Measurements from ENCODE around the gene KCNK4.
"Not testable (repeated sequence)": the region's sequence is repeated elsewhere in the genome, so short reads cannot be mapped to it uniquely, and the experiment has no call there.

Gene KCNK4

GRCh38 chr11:64299847-64300648 is 8.9 kb downstream of the KCNK4 start, which contains the start of gene CATSPERZ:
CATSPERZ (plus strand) TSS chr11:64300358; CDS start chr11:64300411, 53 bp downstream.
- Histone ChIP-seq H3K4me3 (ENCODE audit: low read length) (no peak within 1 kb of the TSS), H3K36me3 (ENCODE audit: control insufficient read depth, insufficient read depth, low read length) (no peaks in the 10 kb centered on the region), H3K9ac (ENCODE audit: low read length) (peak within 1 kb of the TSS; percentile 38), H3K4me1 (ENCODE audit: control insufficient read depth, insufficient read depth, low read length) (peaks cover 36% of the 10 kb centered on the region), H3K9me3 (ENCODE audit: control insufficient read depth, low read length) (no peaks in the 10 kb centered on the region), H3K27me3 (ENCODE audit: control insufficient read depth, insufficient read depth, low read length) (peaks cover 60% of the 10 kb centered on the region)

- no peaks in the 10 kb centered on the region for H3K36me3 ChIP-seq (ENCODE audit: control insufficient read depth, insufficient read depth, low read length)
- peaks cover 45% of the 10 kb centered on the region for H3K4me1 ChIP-seq (ENCODE audit: control insufficient read depth, insufficient read depth, low read length)
- H3K9ac ChIP-seq (ENCODE audit: low read length) = peak overlapping the region; percentile 82
- H3K27me3 ChIP-seq (ENCODE audit: control insufficient read depth, insufficient read depth, low read length) = peaks cover 26% of the 10 kb centered on the region
- no peaks in the 10 kb centered on the region for H3K9me3 ChIP-seq (ENCODE audit: control insufficient read depth, low read length)
- no peak overlapping the region for H3K4me3 ChIP-seq (ENCODE audit: low read length)
Observed at GRCh38 chr11:64303109-64304031, 12.3 kb downstream of the KCNK4 start.

GRCh38 chr11:64304032-64304315 is 12.9 kb downstream of the KCNK4 start:
- peaks cover 45% of the 10 kb centered on the region for H3K4me1 ChIP-seq (ENCODE audit: control insufficient read depth, insufficient read depth, low read length)
- H3K9ac ChIP-seq (ENCODE audit: low read length) = peak overlapping the region; percentile 82
- peaks cover 21% of the 10 kb centered on the region for H3K27me3 ChIP-seq (ENCODE audit: control insufficient read depth, insufficient read depth, low read length)
- H3K36me3 ChIP-seq (ENCODE audit: control insufficient read depth, insufficient read depth, low read length) = no peaks in the 10 kb centered on the region
- H3K9me3 ChIP-seq (ENCODE audit: control insufficient read depth, low read length) = no peaks in the 10 kb centered on the region
- peak overlapping the region; percentile 64 for H3K4me3 ChIP-seq (ENCODE audit: low read length)

GRCh38 chr11:64304316-64305072 is 13.4 kb downstream of the KCNK4 start:
- Histone ChIP-seq H3K4me1 (ENCODE audit: control insufficient read depth, insufficient read depth, low read length) (peaks cover 39% of the 10 kb centered on the region), H3K9ac (ENCODE audit: low read length) (peak overlapping the region; percentile 82)

GRCh38 chr11:64305075-64305690 is 14.1 kb downstream of the KCNK4 start, which contains the start of gene ESRRA:
ESRRA (plus strand) TSS chr11:64305524; CDS start chr11:64307180, 1,656 bp downstream.
- Histone ChIP-seq H3K9me3 (ENCODE audit: control insufficient read depth, low read length) (no peaks in the 10 kb centered on the region), H3K4me3 (ENCODE audit: low read length) (peak within 1 kb of the TSS; percentile 87), H3K36me3 (ENCODE audit: control insufficient read depth, insufficient read depth, low read length) (no peaks in the 10 kb centered on the region), H3K27me3 (ENCODE audit: control insufficient read depth, insufficient read depth, low read length) (peaks cover 9% of the 10 kb centered on the region), H3K9ac (ENCODE audit: low read length) (peak within 1 kb of the TSS; percentile 82), H3K4me1 (ENCODE audit: control insufficient read depth, insufficient read depth, low read length) (peaks cover 33% of the 10 kb centered on the region)

More at GRCh38 chr11:64304316-64305072, 13.4 kb downstream of the KCNK4 start:
- Histone ChIP-seq H3K36me3 (ENCODE audit: control insufficient read depth, insufficient read depth, low read length) (no peaks in the 10 kb centered on the region), H3K4me3 (ENCODE audit: low read length) (peak overlapping the region; percentile 64), H3K27me3 (ENCODE audit: control insufficient read depth, insufficient read depth, low read length) (peaks cover 16% of the 10 kb centered on the region), H3K9me3 (ENCODE audit: control insufficient read depth, low read length) (no peaks in the 10 kb centered on the region)

GRCh38 chr11:64305691-64306562 is 14.8 kb downstream of the KCNK4 start:
- Histone ChIP-seq H3K9ac (ENCODE audit: low read length) (peak overlapping the region; percentile 70), H3K4me1 (ENCODE audit: control insufficient read depth, insufficient read depth, low read length) (peaks cover 25% of the 10 kb centered on the region), H3K36me3 (ENCODE audit: control insufficient read depth, insufficient read depth, low read length) (no peaks in the 10 kb centered on the region), H3K27me3 (ENCODE audit: control insufficient read depth, insufficient read depth, low read length) (peaks cover 1% of the 10 kb centered on the region), H3K9me3 (ENCODE audit: control insufficient read depth, low read length) (no peaks in the 10 kb centered on the region), H3K4me3 (ENCODE audit: low read length) (peak overlapping the region; percentile 87)

- H3K9ac ChIP-seq (ENCODE audit: low read length) = peak overlapping the region; percentile 70
- no peaks in the 10 kb centered on the region for H3K36me3 ChIP-seq (ENCODE audit: control insufficient read depth, insufficient read depth, low read length)
- H3K4me3 ChIP-seq (ENCODE audit: low read length) = peak overlapping the region; percentile 87
- H3K4me1 ChIP-seq (ENCODE audit: control insufficient read depth, insufficient read depth, low read length) = peaks cover 25% of the 10 kb centered on the region
- no peaks in the 10 kb centered on the region for H3K9me3 ChIP-seq (ENCODE audit: control insufficient read depth, low read length)
- H3K27me3 ChIP-seq (ENCODE audit: control insufficient read depth, insufficient read depth, low read length) = no peaks in the 10 kb centered on the region
Observed at GRCh38 chr11:64306563-64306875, 15.4 kb downstream of the KCNK4 start.

- Histone ChIP-seq H3K4me1 (ENCODE audit: control insufficient read depth, insufficient read depth, low read length) (peaks cover 25% of the 10 kb centered on the region), H3K4me3 (ENCODE audit: low read length) (peak overlapping the region; percentile 87), H3K27me3 (ENCODE audit: control insufficient read depth, insufficient read depth, low read length) (no peaks in the 10 kb centered on the region), H3K9me3 (ENCODE audit: control insufficient read depth, low read length) (no peaks in the 10 kb centered on the region), H3K9ac (ENCODE audit: low read length) (peak overlapping the region; percentile 70), H3K36me3 (ENCODE audit: control insufficient read depth, insufficient read depth, low read length) (no peaks in the 10 kb centered on the region)
Observed at GRCh38 chr11:64306876-64307622, 15.9 kb downstream of the KCNK4 start.

- not testable (repeated sequence) for H3K27me3 ChIP-seq (ENCODE audit: control insufficient read depth, insufficient read depth, low read length); H3K36me3 ChIP-seq (ENCODE audit: control insufficient read depth, insufficient read depth, low read length); H3K9ac ChIP-seq (ENCODE audit: low read length); H3K9me3 ChIP-seq (ENCODE audit: control insufficient read depth, low read length); H3K4me3 ChIP-seq (ENCODE audit: low read length)
- H3K4me1 ChIP-seq (ENCODE audit: control insufficient read depth, insufficient read depth, low read length) = peaks cover 25% of the 10 kb centered on the region
Observed at GRCh38 chr11:64307795-64308194, 16.7 kb downstream of the KCNK4 start.

GRCh38 chr11:64312947-64313346 is 21.8 kb downstream of the KCNK4 start:
- peaks cover 14% of the 10 kb centered on the region for H3K36me3 ChIP-seq (ENCODE audit: control insufficient read depth, insufficient read depth, low read length)
- H3K4me3 ChIP-seq (ENCODE audit: low read length) = no peak overlapping the region
- no peaks in the 10 kb centered on the region for H3K27me3 ChIP-seq (ENCODE audit: control insufficient read depth, insufficient read depth, low read length)
- H3K9me3 ChIP-seq (ENCODE audit: control insufficient read depth, low read length) = no peaks in the 10 kb centered on the region
- H3K9ac ChIP-seq (ENCODE audit: low read length) = no peak overlapping the region
- peaks cover 7% of the 10 kb centered on the region for H3K4me1 ChIP-seq (ENCODE audit: control insufficient read depth, insufficient read depth, low read length)

Measured in mucosa of stomach (tissue), 1 donor.